Lower leg skin (tissue), 3 donors: ENCODE measurements around the gene H19.

Experiments used
- POLR2A ChIP-seq, 2 donors: fragments of 450-650 bp; IDR thresholded peaks; one replicate each; pipeline ENCODE4 v1.6.1; 2016 to 2017; ENCODE audit warnings: antibody characterized with exemption in 2 of 2, mild to moderate bottlenecking in 1 of 2, moderate library complexity in 1 of 2
- TF ChIP-seq, protein P1 (sequence below), 3 donors: fragments of 450-650 bp; IDR thresholded peaks; one replicate each; pipeline ENCODE4 v1.5.1; 2016; ENCODE audit warnings: antibody characterized with exemption in 3 of 3, mild to moderate bottlenecking in 3 of 3, moderate library complexity in 2 of 3

DNA sequence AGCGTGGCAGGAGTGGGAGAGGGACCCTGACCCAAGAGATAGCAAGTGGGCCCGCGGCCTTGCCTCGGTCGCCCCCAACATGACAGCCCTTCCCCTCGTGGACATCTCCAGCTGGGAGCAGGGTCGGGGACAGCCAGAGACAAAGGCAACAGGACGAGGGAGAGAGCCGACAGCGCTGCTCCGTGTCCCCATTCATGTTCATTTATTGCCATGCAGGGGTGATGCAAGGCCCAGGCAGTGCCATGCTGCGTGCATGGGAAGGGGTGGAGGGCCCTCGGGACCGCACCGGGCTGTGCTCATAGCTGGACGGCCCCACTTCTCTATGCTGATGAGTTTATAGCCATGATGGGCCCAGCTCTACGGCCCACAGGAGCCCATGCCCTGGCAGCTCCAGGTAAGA is 37.9 kb downstream of the H19 start:
- TF ChIP-seq POLR2A (IDR thresholded peaks at IDR 0.05) = no peak
- TF ChIP-seq, protein P1, sequence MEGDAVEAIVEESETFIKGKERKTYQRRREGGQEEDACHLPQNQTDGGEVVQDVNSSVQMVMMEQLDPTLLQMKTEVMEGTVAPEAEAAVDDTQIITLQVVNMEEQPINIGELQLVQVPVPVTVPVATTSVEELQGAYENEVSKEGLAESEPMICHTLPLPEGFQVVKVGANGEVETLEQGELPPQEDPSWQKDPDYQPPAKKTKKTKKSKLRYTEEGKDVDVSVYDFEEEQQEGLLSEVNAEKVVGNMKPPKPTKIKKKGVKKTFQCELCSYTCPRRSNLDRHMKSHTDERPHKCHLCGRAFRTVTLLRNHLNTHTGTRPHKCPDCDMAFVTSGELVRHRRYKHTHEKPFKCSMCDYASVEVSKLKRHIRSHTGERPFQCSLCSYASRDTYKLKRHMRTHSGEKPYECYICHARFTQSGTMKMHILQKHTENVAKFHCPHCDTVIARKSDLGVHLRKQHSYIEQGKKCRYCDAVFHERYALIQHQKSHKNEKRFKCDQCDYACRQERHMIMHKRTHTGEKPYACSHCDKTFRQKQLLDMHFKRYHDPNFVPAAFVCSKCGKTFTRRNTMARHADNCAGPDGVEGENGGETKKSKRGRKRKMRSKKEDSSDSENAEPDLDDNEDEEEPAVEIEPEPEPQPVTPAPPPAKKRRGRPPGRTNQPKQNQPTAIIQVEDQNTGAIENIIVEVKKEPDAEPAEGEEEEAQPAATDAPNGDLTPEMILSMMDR (IDR thresholded peaks at IDR 0.05) = no peak
